Measurements from ENCODE around the gene DNAJB11. TPM values are rescaled to one million over a fixed set of nuclear protein-coding genes. Genes with fewer than 3 reads are reported as not detected.

DNAJB11 gene
- total RNA-seq, 1 experiment from 2014 or later: 87.9 TPM

- Histone ChIP-seq H3K9me3 (ENCODE audit: control insufficient read depth, insufficient read depth, low read depth, low read length) (no peaks in the 10 kb centered on the region), H3K4me1 (ENCODE audit: control insufficient read depth, insufficient read depth, low read length) (0 out of 2 replicates have a peak, but pooled peaks cover 6% of the 10 kb centered on the region), H3K27me3 (ENCODE audit: control insufficient read depth, insufficient read depth, low read length) (peaks cover 16% of the 10 kb centered on the region), H3K27ac (ENCODE audit: low read length) (no peak overlapping the region), H3K4me3 (ENCODE audit: low read depth in 2 of 2, low read length in 2 of 2) (no peak overlapping the region), H3K36me3 (ENCODE audit: control insufficient read depth, insufficient read depth, low read length) (no peaks in the 10 kb centered on the region)
- ATAC-seq (no peak), DNase-seq (ENCODE audit: low read depth, low spot score) (no peak)
- in situ Hi-C loops (cut with HindIII; ENCODE audit: low pct_unique_long_range_greater_than_20kb, low sequenced_read_pairs): no loop called here
- POLR2A ChIA-PET: no interaction called here
- intact Hi-C loops (cut with micrococcal nuclease; ENCODE audit: unreplicated experiment): no loop called here
- CTCF ChIA-PET: interaction anchor here (0.5 kb wide), 1 partner anchor 638 kb away, joined by 3 read pairs; no protein-coding TSS in a partner anchor
- TF ChIP-seq POLR2AphosphoS5 (IDR thresholded peaks at IDR 0.05; ENCODE audit: low read depth, low read length) (no peak), TCF7L2 (IDR thresholded peaks at IDR 0.05; ENCODE audit: low read depth, low read length) (no peak)
- BruUV-seq (replicated peaks): no TSS peak
Observed at GRCh38 chr3:186619787-186620212, 49.3 kb downstream of the DNAJB11 start.

- DNase-seq (ENCODE audit: low read depth, low spot score) (no peak), ATAC-seq (no peak)
- H3K27me3 ChIP-seq (ENCODE audit: control insufficient read depth, insufficient read depth, low read length): peaks cover 16% of the 10 kb centered on the region
- no peak overlapping the region for H3K27ac ChIP-seq (ENCODE audit: low read length)
- no TSS peak for BruUV-seq (replicated peaks)
- intact Hi-C loops (cut with micrococcal nuclease; ENCODE audit: unreplicated experiment): no loop called here
- TF ChIP-seq SIN3A (IDR thresholded peaks at IDR 0.05; ENCODE audit: borderline replicate concordance, insufficient read depth, low read depth, low read length): no peak
- no peak for TF ChIP-seq CTCF (IDR thresholded peaks at IDR 0.05)
- no peak for TF ChIP-seq POLR2AphosphoS5 (IDR thresholded peaks at IDR 0.05; ENCODE audit: low read depth, low read length)
- no peak for TF ChIP-seq TCF7L2 (IDR thresholded peaks at IDR 0.05; ENCODE audit: low read depth, low read length)
- no peak for TF ChIP-seq REST (IDR thresholded peaks at IDR 0.05; ENCODE audit: insufficient read depth in 1 of 2, low read depth in 2 of 2, low read length in 1 of 2)
- no peaks in the 10 kb centered on the region for H3K36me3 ChIP-seq (ENCODE audit: control insufficient read depth, insufficient read depth, low read length)
- POLR2A ChIA-PET: no interaction called here
- CTCF ChIA-PET: interaction anchor here (0.5 kb wide), 1 partner anchor 638 kb away, joined by 3 read pairs; no protein-coding TSS in a partner anchor
- H3K4me1 ChIP-seq (ENCODE audit: control insufficient read depth, insufficient read depth, low read length): 0 out of 2 replicates have a peak, but pooled peaks cover 6% of the 10 kb centered on the region
- H3K4me3 ChIP-seq (ENCODE audit: low read depth in 2 of 2, low read length in 2 of 2): no peak overlapping the region
- no peaks in the 10 kb centered on the region for H3K9me3 ChIP-seq (ENCODE audit: control insufficient read depth, insufficient read depth, low read depth, low read length)
- in situ Hi-C loops (cut with HindIII; ENCODE audit: low pct_unique_long_range_greater_than_20kb, low sequenced_read_pairs): no loop called here
Observed at GRCh38 chr3:186620213-186621092, 49.9 kb downstream of the DNAJB11 start.
